ENCODE measurements around the gene APELA.

Gene APELA, protein sequence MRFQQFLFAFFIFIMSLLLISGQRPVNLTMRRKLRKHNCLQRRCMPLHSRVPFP

DNA sequence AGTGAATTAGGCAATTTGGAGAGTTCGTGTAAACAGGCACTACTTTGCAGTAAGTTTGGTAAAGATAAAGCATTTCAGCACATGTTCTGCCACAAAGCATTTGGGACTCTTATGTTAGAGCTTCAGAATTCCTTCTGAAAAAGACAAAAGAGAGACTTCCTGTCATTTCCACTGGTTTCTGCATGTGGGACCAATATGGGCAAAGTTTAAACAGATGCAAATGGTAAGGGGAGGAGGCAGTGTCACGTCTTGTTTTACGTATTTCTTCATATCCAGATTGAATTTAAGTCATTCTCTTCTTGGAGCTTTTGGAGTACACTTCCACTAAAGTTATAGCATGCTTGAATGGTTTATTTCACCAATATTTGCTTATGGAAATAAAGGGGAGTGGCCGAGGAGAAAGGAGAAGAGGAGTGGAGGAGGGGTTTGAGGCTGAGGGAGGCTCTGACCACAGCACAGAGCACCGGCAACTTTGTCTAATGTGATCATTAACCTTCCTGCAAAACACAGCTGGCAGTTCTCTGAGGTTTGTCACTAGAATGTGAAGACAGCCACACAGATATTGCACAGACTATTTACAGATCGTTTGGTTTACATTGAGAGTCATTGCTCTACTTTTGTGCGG is at the start of gene APELA:
TSS of gene APELA (plus strand) at position 479 of the 625 bp plus-strand sequence. CDS start 154 bp downstream, outside the sequence.
- H2AFZ ChIP-seq (ENCODE audit: low read length): no peak within 1 kb of the TSS
- no peaks in the 10 kb centered on the region for H3K79me2 ChIP-seq (ENCODE audit: insufficient read depth, low read length)
- no peaks in the 10 kb centered on the region for H3K27me3 ChIP-seq (ENCODE audit: insufficient read depth, low read length)
- no peaks in the 10 kb centered on the region for H3K9me3 ChIP-seq (ENCODE audit: low read length)
- H3K4me2 ChIP-seq (ENCODE audit: low read length): no peak within 1 kb of the TSS
- no peak within 1 kb of the TSS for H3K27ac ChIP-seq (ENCODE audit: low read depth, low read length, poor library complexity, severe bottlenecking)
- TF ChIP-seq CTCF (IDR thresholded peaks at IDR 0.05; ENCODE audit: low read length): no peak
- no peak for TF ChIP-seq EZH2 (IDR thresholded peaks at IDR 0.05; ENCODE audit: borderline replicate concordance, low read length)
- H3K4me3 ChIP-seq (ENCODE audit: low read depth, low read length, poor library complexity, severe bottlenecking): no peak within 1 kb of the TSS
- no peaks in the 10 kb centered on the region for H3F3A ChIP-seq (ENCODE audit: insufficient read depth, low read length)
- no peaks in the 10 kb centered on the region for H4K20me1 ChIP-seq (ENCODE audit: insufficient read depth, low read length)
- H3K9ac ChIP-seq (ENCODE audit: low read length): no peak within 1 kb of the TSS
- H3K4me1 ChIP-seq (ENCODE audit: insufficient read depth, low read length, severe bottlenecking): no peaks in the 10 kb centered on the region
- no peaks in the 10 kb centered on the region for H3K9me2 ChIP-seq (ENCODE audit: low read depth, low read length)
- H3K36me3 ChIP-seq (ENCODE audit: insufficient read depth, low read length): no peaks in the 10 kb centered on the region

- no peaks in the 10 kb centered on the region for H3K79me2 ChIP-seq (ENCODE audit: insufficient read depth, low read length)
- H3K9ac ChIP-seq (ENCODE audit: low read length): no peak overlapping the region
- no peak overlapping the region for H3K27ac ChIP-seq (ENCODE audit: low read depth, low read length, poor library complexity, severe bottlenecking)
- H3K4me1 ChIP-seq (ENCODE audit: insufficient read depth, low read length, severe bottlenecking): no peaks in the 10 kb centered on the region
- H3K9me2 ChIP-seq (ENCODE audit: low read depth, low read length): no peaks in the 10 kb centered on the region
- H3K27me3 ChIP-seq (ENCODE audit: insufficient read depth, low read length): no peaks in the 10 kb centered on the region
- no peak overlapping the region for H3K4me2 ChIP-seq (ENCODE audit: low read length)
- no peak overlapping the region for H3K4me3 ChIP-seq (ENCODE audit: low read depth, low read length, poor library complexity, severe bottlenecking)
- TF ChIP-seq EZH2 (IDR thresholded peaks at IDR 0.05; ENCODE audit: borderline replicate concordance, low read length): no peak
- no peak for TF ChIP-seq CTCF (IDR thresholded peaks at IDR 0.05; ENCODE audit: low read length)
- H3K36me3 ChIP-seq (ENCODE audit: insufficient read depth, low read length): no peaks in the 10 kb centered on the region
- H4K20me1 ChIP-seq (ENCODE audit: insufficient read depth, low read length): no peaks in the 10 kb centered on the region
- H3K9me3 ChIP-seq (ENCODE audit: low read length): no peaks in the 10 kb centered on the region
- H3F3A ChIP-seq (ENCODE audit: insufficient read depth, low read length): no peaks in the 10 kb centered on the region
- no peak overlapping the region for H2AFZ ChIP-seq (ENCODE audit: low read length)
These were observed 48.0 kb upstream of the APELA start for GRCh38 chr4:164828955-164829354.

DNA sequence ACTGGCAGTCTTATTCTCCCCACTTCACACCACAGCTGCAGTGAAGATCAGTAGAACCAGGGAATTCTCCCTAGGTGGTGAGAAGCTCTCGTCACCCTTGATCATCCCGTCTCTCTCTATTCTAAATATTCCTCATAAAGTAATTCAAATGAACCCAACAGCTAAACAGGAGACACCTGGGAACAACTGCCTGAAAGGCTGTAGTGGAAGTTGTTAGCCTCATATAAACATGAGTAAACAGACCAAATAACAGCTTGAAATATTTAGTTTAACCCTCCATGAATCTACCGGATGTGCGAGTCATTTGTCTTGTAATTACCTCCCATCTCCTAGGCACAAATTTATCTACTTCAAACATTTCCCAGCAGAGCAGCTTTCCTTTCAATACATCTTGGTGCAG is 30.4 kb upstream of the APELA start:
- H4K20me1 ChIP-seq (ENCODE audit: insufficient read depth, low read length): no peaks in the 10 kb centered on the region
- no peak overlapping the region for H3K4me2 ChIP-seq (ENCODE audit: low read length)
- no peaks in the 10 kb centered on the region for H3F3A ChIP-seq (ENCODE audit: insufficient read depth, low read length)
- no peak overlapping the region for H3K9ac ChIP-seq (ENCODE audit: low read length)
- TF ChIP-seq CTCF (IDR thresholded peaks at IDR 0.05; ENCODE audit: low read length) (no peak), EZH2 (IDR thresholded peaks at IDR 0.05; ENCODE audit: borderline replicate concordance, low read length) (no peak)
- H3K36me3 ChIP-seq (ENCODE audit: insufficient read depth, low read length): no peaks in the 10 kb centered on the region
- H3K9me3 ChIP-seq (ENCODE audit: low read length): no peaks in the 10 kb centered on the region
- H3K27ac ChIP-seq (ENCODE audit: low read depth, low read length, poor library complexity, severe bottlenecking): no peak overlapping the region
- no peaks in the 10 kb centered on the region for H3K9me2 ChIP-seq (ENCODE audit: low read depth, low read length)
- H3K4me3 ChIP-seq (ENCODE audit: low read depth, low read length, poor library complexity, severe bottlenecking): no peak overlapping the region
- H3K4me1 ChIP-seq (ENCODE audit: insufficient read depth, low read length, severe bottlenecking): no peaks in the 10 kb centered on the region
- no peaks in the 10 kb centered on the region for H3K27me3 ChIP-seq (ENCODE audit: insufficient read depth, low read length)
- H3K79me2 ChIP-seq (ENCODE audit: insufficient read depth, low read length): no peaks in the 10 kb centered on the region
- no peak overlapping the region for H2AFZ ChIP-seq (ENCODE audit: low read length)

Data from OCI-LY1 (cell line).